HepG2 (cell line): ENCODE data around the gene MICA. TPM values are rescaled to one million over a fixed set of nuclear protein-coding genes. Genes with fewer than 3 reads are reported as not detected.
"Not testable (repeated sequence)": the region's sequence is repeated elsewhere in the genome, so short reads cannot be mapped to it uniquely, and the experiment has no call there.

Experiments used
- ATAC-seq: fragments of 200-7000 bp; cut with Tn5 transposase; 3 replicates; pipeline ENCODE4 v1.9.1; 2020; ENCODE audit warnings: mild to moderate bottlenecking, moderate library complexity
- BruUV-seq: library from RNA; stranded (reverse); fragments of 400-500 nt; replicated peaks from 2 replicates; lab custom pipeline; 2021; lab: Mats Ljungman, UMichigan
- CTCF ChIA-PET: fragments of 300-600 bp; formaldehyde crosslinking; extraction: SDS; loops from one replicate; lab custom pipeline; 2021; ENCODE audit warnings: low total read pairs, inconsistent platforms, low intra/inter-chr PET ratio; lab: Yijun Ruan, JAX
- POLR2A ChIA-PET: fragments of 350-600 bp; sonication (Branson Sonifier 250); formaldehyde crosslinking; loops from one replicate; lab custom pipeline; 2020; ENCODE audit warnings: antibody characterized with exemption, inconsistent platforms; lab: Yijun Ruan, JAX
- DNase-seq: peaks from one replicate; pipeline ENCODE4 v3.0.0-alpha.2; 2015; ENCODE audit warnings: low spot score
- FAIRE-seq: peaks from 3 replicates; lab custom pipeline; 2011; peaks lifted over from hg19 to GRCh38; lab: Jason Lieb, UNC
- H2AFZ ChIP-seq: one replicate; pipeline ENCODE4 v1.6.1; 2011; ENCODE audit warnings: low read length, inconsistent platforms
- H3K27ac ChIP-seq: fragments of 300-600 bp; 3 replicates; pipeline ENCODE4 v1.8.0; 2011; ENCODE audit warnings: mixed run types, mild to moderate bottlenecking, mixed read lengths, low read length, inconsistent platforms; ENCODE audit not compliant: insufficient read depth; ENCODE audit errors: extremely low read length
- H3K27me3 ChIP-seq, 2 experiments: fragments of 200-600 bp in 1 of 2; 2 replicates in 1 of 2; 3 replicates in 1 of 2; pipeline versions ENCODE4 v1.6.0 to v1.8.0; 2011; ENCODE audit warnings: low read length in 2 of 2, mild to moderate bottlenecking in 2 of 2, moderate library complexity in 2 of 2, inconsistent platforms in 1 of 2; ENCODE audit not compliant: insufficient read depth in 2 of 2, control insufficient read depth in 1 of 2
- H3K36me3 ChIP-seq, 2 experiments: fragments of 200-600 bp in 1 of 2; replicated peaks in 1 of 2; 2 replicates in 1 of 2; 3 replicates in 1 of 2; pipeline versions ENCODE4 v1.5.1 to v1.8.0; 2011; ENCODE audit warnings: low read length in 2 of 2, inconsistent platforms in 1 of 2; ENCODE audit not compliant: insufficient read depth in 2 of 2, control insufficient read depth in 1 of 2
- H3K4me1 ChIP-seq: 2 replicates; pipeline ENCODE4 v1.5.1; 2012; ENCODE audit warnings: low read length, inconsistent platforms; ENCODE audit not compliant: insufficient read depth
- H3K4me2 ChIP-seq: 2 replicates; pipeline ENCODE4 v1.6.0; 2011; ENCODE audit warnings: low read depth, low read length, inconsistent platforms
- H3K4me3 ChIP-seq, 3 experiments: fragments of 200-600 bp in 1 of 3; sonication (generic), shearing (Covaris generic) in 1 of 3; replicated peaks in 1 of 3; 2 replicates each; pipeline ENCODE4 v1.5.1; 2011 to 2016; ENCODE audit warnings: low read length in 3 of 3, inconsistent platforms in 2 of 3, low read depth in 2 of 3, mild to moderate bottlenecking in 2 of 3, control low read depth in 1 of 3, mixed read lengths in 1 of 3; ENCODE audit not compliant: insufficient read depth in 1 of 3
- H3K79me2 ChIP-seq: one replicate; pipeline ENCODE4 v1.6.1; 2011; ENCODE audit warnings: low read length, inconsistent platforms; ENCODE audit not compliant: insufficient read depth
- H3K9ac ChIP-seq: 2 replicates; pipeline ENCODE4 v1.6.0; 2011; ENCODE audit warnings: mild to moderate bottlenecking, low read depth, low read length, inconsistent platforms; ENCODE audit not compliant: insufficient read depth
- H3K9me3 ChIP-seq: 2 replicates; pipeline ENCODE4 v1.5.1; 2012; ENCODE audit warnings: mild to moderate bottlenecking, low read length
- H4K20me1 ChIP-seq: 2 replicates; pipeline ENCODE4 v1.6.0; 2011; ENCODE audit warnings: inconsistent platforms, mild to moderate bottlenecking, low read length, moderate library complexity; ENCODE audit not compliant: insufficient read depth
- HOXA7 ChIP-seq: sonication (generic); formaldehyde crosslinking; IDR thresholded peaks from 2 replicates; pipeline ENCODE4 v1.8.1; 2022; ENCODE audit warnings: mild to moderate bottlenecking, missing genetic modification reagents, moderate library complexity
- ISX ChIP-seq: sonication (generic); formaldehyde crosslinking; conservative IDR thresholded peaks from 2 replicates; pipeline ENCODE4 v1.5.0; 2020; ENCODE audit warnings: missing genetic modification reagents
- SCMH1 ChIP-seq: sonication (generic); formaldehyde crosslinking; IDR thresholded peaks from 2 replicates; pipeline ENCODE4 v1.9.0; 2021; ENCODE audit warnings: missing genetic modification reagents, mild to moderate bottlenecking, borderline replicate concordance
- ZFP37 ChIP-seq: sonication (generic); formaldehyde crosslinking; IDR thresholded peaks from 2 replicates; pipeline ENCODE4 v1.4.0; 2020; ENCODE audit warnings: missing genetic modification reagents, borderline replicate concordance
- ZFP90 ChIP-seq: sonication (generic); formaldehyde crosslinking; IDR thresholded peaks from 2 replicates; pipeline ENCODE4 v1.8.0; 2022; ENCODE audit warnings: missing genetic modification reagents, mild to moderate bottlenecking, inconsistent platforms, borderline replicate concordance
- ZNF775 ChIP-seq: sonication (generic); formaldehyde crosslinking; IDR thresholded peaks from 2 replicates; pipeline ENCODE4 v1.4.0; 2020; ENCODE audit warnings: missing genetic modification reagents, mild to moderate bottlenecking, moderate library complexity, borderline replicate concordance
- ZNF841 ChIP-seq: sonication (generic); formaldehyde crosslinking; IDR thresholded peaks from 2 replicates; pipeline ENCODE4 v1.8.1; 2023; ENCODE audit warnings: missing genetic modification reagents, borderline replicate concordance
- WGBS: methylation state at CpG from one replicate; pipeline ENCODE4 v1.1.6; 2017; ENCODE audit warnings: low lambda C conversion rate; 5-methylcytosine and 5-hydroxymethylcytosine counted together
- in situ Hi-C: cut with HindIII; loops from 2 replicates; pipeline ENCODE4 v1.10.0; 2017; ENCODE audit warnings: low pct_unique_long_range_greater_than_20kb; ENCODE audit not compliant: extremely low pct_ligation_motif_present
- intact Hi-C: fragments of 100-400 bp; cut with micrococcal nuclease; formaldehyde crosslinking; loops from one replicate; pipeline ENCODE4 v1.10.0; 2022; ENCODE audit not compliant: unreplicated experiment
- polyA plus RNA-seq, 8 experiments: library from polyadenylated mRNA; depleted of rRNA in 3 of 8; stranded (reverse) in 7 of 8; unstranded in 1 of 8; fragments of >200 nt; fragmentation: Illumina TruSeq in 4 of 8; extraction: Trizol in 4 of 8; gene quantifications; 2 replicates each; pipeline versions ENCODE4 v1.2.1 to v1.2.3, GENCODE V29; 2011 to 2016; ENCODE audit warnings: low read depth in 4 of 8, missing spikeins in 1 of 8, mixed read lengths in 1 of 8; ENCODE audit not compliant: insufficient read depth in 1 of 8
- total RNA-seq, 5 experiments: library from RNA; depleted of rRNA; stranded (reverse); fragments of >200 nt; fragmentation: Illumina TruSeq; extraction: Trizol; gene quantifications; 2 replicates each; pipeline ENCODE4 v1.2.3, GENCODE V29; 2016; ENCODE audit warnings: low read depth in 1 of 5
- TF ChIP-seq, protein P1 (sequence below): sonication (generic); formaldehyde crosslinking; IDR thresholded peaks from 2 replicates; pipeline ENCODE4 v1.4.0; 2020; ENCODE audit warnings: mild to moderate bottlenecking, missing genetic modification reagents, borderline replicate concordance
- TF ChIP-seq, protein P2 (sequence below): IDR thresholded peaks from 2 replicates; pipeline ENCODE4 v1.6.1; 2018; ENCODE audit warnings: missing genetic modification reagents
- TF ChIP-seq, protein P3 (sequence below): sonication (generic); formaldehyde crosslinking; IDR thresholded peaks from 2 replicates; pipeline ENCODE4 v1.4.0; 2020; ENCODE audit warnings: mild to moderate bottlenecking, missing genetic modification reagents
- TF ChIP-seq, protein P4 (sequence below): sonication (generic); formaldehyde crosslinking; IDR thresholded peaks from 2 replicates; pipeline ENCODE4 v1.4.0; 2020; ENCODE audit warnings: mild to moderate bottlenecking, missing genetic modification reagents

Gene MICA
- total and polyA plus RNA-seq, 2 of the 13 experiments (the other 11 are each of a cell fraction or from before 2014, with no cell fraction given): 21.6 to 38.1 TPM

DNA sequence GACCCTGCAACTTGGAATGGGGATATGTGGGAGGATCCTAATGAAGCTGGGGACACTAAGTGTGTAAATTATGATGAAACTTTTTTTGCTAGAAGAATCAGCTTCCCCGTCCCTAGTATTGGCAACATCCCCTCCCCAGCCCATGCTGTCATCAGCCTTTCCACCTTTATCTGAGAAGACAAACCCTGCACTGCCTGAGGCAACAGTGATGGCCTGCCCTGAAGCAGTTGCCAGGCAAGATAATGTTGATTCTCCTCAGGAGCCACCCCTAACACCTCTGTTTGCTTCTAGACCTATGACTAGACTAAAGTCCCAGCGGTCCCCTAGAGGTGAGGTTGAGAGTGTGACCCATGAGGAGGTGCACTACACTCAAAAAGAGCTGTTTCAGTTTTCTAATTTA lies 27.1 kb downstream of the MICA start (continued):
- TF ChIP-seq, protein P1, sequence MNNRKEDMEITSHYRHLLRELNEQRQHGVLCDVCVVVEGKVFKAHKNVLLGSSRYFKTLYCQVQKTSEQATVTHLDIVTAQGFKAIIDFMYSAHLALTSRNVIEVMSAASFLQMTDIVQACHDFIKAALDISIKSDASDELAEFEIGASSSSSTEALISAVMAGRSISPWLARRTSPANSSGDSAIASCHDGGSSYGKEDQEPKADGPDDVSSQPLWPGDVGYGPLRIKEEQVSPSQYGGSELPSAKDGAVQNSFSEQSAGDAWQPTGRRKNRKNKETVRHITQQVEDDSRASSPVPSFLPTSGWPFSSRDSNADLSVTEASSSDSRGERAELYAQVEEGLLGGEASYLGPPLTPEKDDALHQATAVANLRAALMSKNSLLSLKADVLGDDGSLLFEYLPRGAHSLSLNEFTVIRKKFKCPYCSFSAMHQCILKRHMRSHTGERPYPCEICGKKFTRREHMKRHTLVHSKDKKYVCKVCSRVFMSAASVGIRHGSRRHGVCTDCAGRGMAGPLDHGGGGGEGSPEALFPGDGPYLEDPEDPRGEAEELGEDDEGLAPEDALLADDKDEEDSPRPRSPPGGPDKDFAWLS (CRISPR knock-in tag): no peak
- TF ChIP-seq SCMH1 (CRISPR knock-in tag): no peak
- TF ChIP-seq, protein P2, sequence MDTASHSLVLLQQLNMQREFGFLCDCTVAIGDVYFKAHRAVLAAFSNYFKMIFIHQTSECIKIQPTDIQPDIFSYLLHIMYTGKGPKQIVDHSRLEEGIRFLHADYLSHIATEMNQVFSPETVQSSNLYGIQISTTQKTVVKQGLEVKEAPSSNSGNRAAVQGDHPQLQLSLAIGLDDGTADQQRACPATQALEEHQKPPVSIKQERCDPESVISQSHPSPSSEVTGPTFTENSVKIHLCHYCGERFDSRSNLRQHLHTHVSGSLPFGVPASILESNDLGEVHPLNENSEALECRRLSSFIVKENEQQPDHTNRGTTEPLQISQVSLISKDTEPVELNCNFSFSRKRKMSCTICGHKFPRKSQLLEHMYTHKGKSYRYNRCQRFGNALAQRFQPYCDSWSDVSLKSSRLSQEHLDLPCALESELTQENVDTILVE (CRISPR knock-in tag): no peak
- no peak for TF ChIP-seq ISX (CRISPR knock-in tag)
- no peak for TF ChIP-seq ZNF775 (CRISPR knock-in tag)
- TF ChIP-seq ZFP37 (CRISPR knock-in tag): no peak
- TF ChIP-seq ZFP90 (CRISPR knock-in tag): no peak
- TF ChIP-seq, protein P3, sequence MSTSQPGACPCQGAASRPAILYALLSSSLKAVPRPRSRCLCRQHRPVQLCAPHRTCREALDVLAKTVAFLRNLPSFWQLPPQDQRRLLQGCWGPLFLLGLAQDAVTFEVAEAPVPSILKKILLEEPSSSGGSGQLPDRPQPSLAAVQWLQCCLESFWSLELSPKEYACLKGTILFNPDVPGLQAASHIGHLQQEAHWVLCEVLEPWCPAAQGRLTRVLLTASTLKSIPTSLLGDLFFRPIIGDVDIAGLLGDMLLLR: no peak
- no peak for TF ChIP-seq ZNF841
- TF ChIP-seq, protein P4, sequence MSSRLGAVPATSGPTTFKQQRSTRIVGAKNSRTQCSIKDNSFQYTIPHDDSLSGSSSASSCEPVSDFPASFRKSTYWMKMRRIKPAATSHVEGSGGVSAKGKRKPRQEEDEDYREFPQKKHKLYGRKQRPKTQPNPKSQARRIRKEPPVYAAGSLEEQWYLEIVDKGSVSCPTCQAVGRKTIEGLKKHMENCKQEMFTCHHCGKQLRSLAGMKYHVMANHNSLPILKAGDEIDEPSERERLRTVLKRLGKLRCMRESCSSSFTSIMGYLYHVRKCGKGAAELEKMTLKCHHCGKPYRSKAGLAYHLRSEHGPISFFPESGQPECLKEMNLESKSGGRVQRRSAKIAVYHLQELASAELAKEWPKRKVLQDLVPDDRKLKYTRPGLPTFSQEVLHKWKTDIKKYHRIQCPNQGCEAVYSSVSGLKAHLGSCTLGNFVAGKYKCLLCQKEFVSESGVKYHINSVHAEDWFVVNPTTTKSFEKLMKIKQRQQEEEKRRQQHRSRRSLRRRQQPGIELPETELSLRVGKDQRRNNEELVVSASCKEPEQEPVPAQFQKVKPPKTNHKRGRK (CRISPR knock-in tag): no peak
- no peak for TF ChIP-seq HOXA7 (CRISPR knock-in tag)

DNA sequence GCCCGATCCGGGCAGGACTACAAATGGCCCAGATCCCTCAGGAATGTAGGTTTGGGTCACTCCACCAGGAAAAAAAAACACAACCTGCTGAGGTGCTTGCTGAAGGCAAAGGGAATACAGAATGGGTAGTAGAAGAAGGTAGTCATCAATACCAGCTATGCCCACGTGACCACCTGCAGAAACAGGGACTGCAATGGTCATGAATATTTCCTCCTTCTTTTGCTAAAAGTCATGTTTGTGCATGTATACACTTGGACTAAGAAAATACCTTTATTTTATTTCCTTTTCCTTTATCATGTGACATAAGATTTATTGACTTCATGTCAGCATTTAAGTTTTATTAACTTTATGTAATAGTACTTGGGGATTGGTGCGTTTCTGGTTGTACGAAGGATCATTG lies 31.7 kb downstream of the MICA start:
- in situ Hi-C loops, CTCF ChIA-PET: not testable (repeated sequence)

More for the DNA sequence above, 31.7 kb downstream of the MICA start:
- H3K36me3 ChIP-seq, intact Hi-C loops, ATAC-seq, H3K4me3 ChIP-seq, H3K4me2 ChIP-seq, H3K79me2 ChIP-seq, H3K27ac ChIP-seq, H3K4me1 ChIP-seq, H3K9ac ChIP-seq, H3K27me3 ChIP-seq, BruUV-seq, H2AFZ ChIP-seq, DNase-seq, H4K20me1 ChIP-seq, POLR2A ChIA-PET, FAIRE-seq: not testable (repeated sequence)
- WGBS: 43% methylated on average over 5 of the region's 5 CpGs
- peaks cover 18% of the 10 kb centered on the region for H3K9me3 ChIP-seq
